Measurements from ENCODE around the gene AIDA. TPM values are rescaled to one million over a fixed set of nuclear protein-coding genes. Genes with fewer than 3 reads are reported as not detected.
"Not testable (repeated sequence)": the region's sequence is repeated elsewhere in the genome, so short reads cannot be mapped to it uniquely, and the experiment has no call there.

AIDA gene
- total RNA-seq, 1 donor from 2014 or later = 103 TPM

- intact Hi-C loops (cut with DNase I) = no loop called here
- ATAC-seq = no peak
- no peak for DNase-seq (ENCODE audit: low spot score)
Measured at GRCh38 chr1:222716393-222716792, 4.1 kb upstream of the AIDA start.

GRCh38 chr1:222713091-222713961, 1.0 kb upstream of the AIDA start:
- ATAC-seq = peak; percentile 95

GRCh38 chr1:222711319-222712252, 705 bp downstream of the AIDA start:
- ATAC-seq (peak; percentile 25), DNase-seq (ENCODE audit: low spot score) (peak; percentile 68)
- intact Hi-C loops (cut with DNase I) = no loop called here

More at GRCh38 chr1:222713091-222713961, 1.0 kb upstream of the AIDA start:
- peak; percentile 96 for DNase-seq (ENCODE audit: low spot score)
- intact Hi-C loops (cut with DNase I) = no loop called here

GRCh38 chr1:222709700-222710153, 2.6 kb downstream of the AIDA start:
- DNase-seq (ENCODE audit: low spot score) (no peak), ATAC-seq (no peak)
- intact Hi-C loops (cut with DNase I) = no loop called here

- intact Hi-C loops (cut with DNase I) = no loop called here
- ATAC-seq = no peak
- no peak for DNase-seq (ENCODE audit: low spot score)
Measured at GRCh38 chr1:222706815-222707214, 5.5 kb downstream of the AIDA start.

- DNase-seq (ENCODE audit: low spot score) (no peak), ATAC-seq (no peak)
- intact Hi-C loops (cut with DNase I) = no loop called here
Measured at GRCh38 chr1:222704260-222704659, 8.0 kb downstream of the AIDA start.

- ATAC-seq (no peak), DNase-seq (ENCODE audit: low spot score) (no peak)
- intact Hi-C loops (cut with DNase I) = no loop called here
Measured at GRCh38 chr1:222702210-222702609, 10.1 kb downstream of the AIDA start.

GRCh38 chr1:222697826-222698225, 14.5 kb downstream of the AIDA start:
- ATAC-seq (peak; percentile 45), DNase-seq (ENCODE audit: low spot score) (no peak)
- intact Hi-C loops (cut with DNase I) = no loop called here

- intact Hi-C loops (cut with DNase I) = no loop called here
- DNase-seq (ENCODE audit: low spot score) (no peak), ATAC-seq (no peak)
Measured at GRCh38 chr1:222697203-222697602, 15.1 kb downstream of the AIDA start.

GRCh38 chr1:222696741-222697140, 15.6 kb downstream of the AIDA start:
- DNase-seq (ENCODE audit: low spot score) (no peak), ATAC-seq (no peak)
- intact Hi-C loops (cut with DNase I) = no loop called here

GRCh38 chr1:222694927-222695326, 17.4 kb downstream of the AIDA start:
- intact Hi-C loops (cut with DNase I) = no loop called here
- no peak for ATAC-seq
- no peak for DNase-seq (ENCODE audit: low spot score)

GRCh38 chr1:222691016-222691415, 21.3 kb downstream of the AIDA start:
- ATAC-seq (no peak), DNase-seq (ENCODE audit: low spot score) (no peak)
- intact Hi-C loops (cut with DNase I) = no loop called here

GRCh38 chr1:222680080-222680479, 32.2 kb downstream of the AIDA start:
- intact Hi-C loops (cut with DNase I) = no loop called here
- no peak for DNase-seq (ENCODE audit: low spot score)
- no peak for ATAC-seq

GRCh38 chr1:222670110-222670509, 42.2 kb downstream of the AIDA start:
- no peak for DNase-seq (ENCODE audit: low spot score)
- intact Hi-C loops (cut with DNase I) = no loop called here
- ATAC-seq = no peak

- DNase-seq (ENCODE audit: low spot score); intact Hi-C loops (cut with DNase I): not testable (repeated sequence)
- ATAC-seq = peak; percentile 85
Measured at GRCh38 chr1:222669107-222669506, 43.2 kb downstream of the AIDA start.

- peak; percentile 17 for ATAC-seq
- intact Hi-C loops (cut with DNase I); DNase-seq (ENCODE audit: low spot score): not testable (repeated sequence)
Measured at GRCh38 chr1:222668184-222668583, 44.1 kb downstream of the AIDA start.

GRCh38 chr1:222665964-222666363, 46.3 kb downstream of the AIDA start:
- ATAC-seq (no peak), DNase-seq (ENCODE audit: low spot score) (no peak)
- intact Hi-C loops (cut with DNase I) = no loop called here

GRCh38 chr1:222663431-222663934, 48.8 kb downstream of the AIDA start:
- intact Hi-C loops (cut with DNase I) = no loop called here
- no peak for ATAC-seq

GRCh38 chr1:222657899-222658298, 54.4 kb downstream of the AIDA start:
- intact Hi-C loops (cut with DNase I) = no loop called here
- ATAC-seq (no peak), DNase-seq (ENCODE audit: low spot score) (no peak)

More at GRCh38 chr1:222663431-222663934, 48.8 kb downstream of the AIDA start:
- DNase-seq (ENCODE audit: low spot score) = no peak

Data from sciatic nerve (tissue), 2 donors.